Activated naive CD8-positive, alpha-beta T cell treated with anti-CD3 and anti-CD28 coated beads, Interleukin-2, amount 10 ng/mL, durations not matched to agents 7 days and 5 days (primary cell): ENCODE data around the gene ACP3. TPM values are rescaled to one million over a fixed set of nuclear protein-coding genes. Genes with fewer than 3 reads are reported as not detected.

Source experiments
- total RNA-seq, 2 experiments: library from RNA; stranded (reverse); gene quantifications; one replicate each; pipeline ENCODE4 v1.2.3, GENCODE V29; 2021

Gene ACP3
- total RNA-seq, 2 experiments from 2014 or later = not detected

Other genes with a start within 250 kb of the ACP3 start
- gene DNAJC13, start 100.1 kb downstream of the ACP3 start, total RNA-seq = 10 to 100 TPM; 38.5 to 40.4 TPM